ENCODE data around the gene CNNM4.

- TF ChIP-seq CTCF (conservative IDR thresholded peaks at IDR 0.05; ENCODE audit: low read depth, low read length) = no peak
- TF ChIP-seq EZH2phosphoT487 (IDR thresholded peaks at IDR 0.05; ENCODE audit: borderline replicate concordance, low read length) = no peak
Measured at GRCh38 chr2:96859681-96860064, 99.0 kb downstream of the CNNM4 start.
